ENCODE data around the gene PIWIL1. TPM values are rescaled to one million over a fixed set of nuclear protein-coding genes. Genes with fewer than 3 reads are reported as not detected.
A peak's percentile ranks its signal among the peaks of the same experiment; 100 is the strongest.

Gene PIWIL1
- total and polyA plus RNA-seq, 2 donors from 2014 or later, result 0.15 to 0.31 TPM

- no peak for DNase-seq
- intact Hi-C loops (cut with DNase I), result no loop called here
- Histone ChIP-seq H3K27ac (ENCODE audit: low read depth in 2 of 2, low read length in 2 of 2) (no peak overlapping the region), H3K9me3 (ENCODE audit: control insufficient read depth in 2 of 3, insufficient read depth in 1 of 3, low read length in 3 of 3) (no peaks in the 10 kb centered on the region), H3K9ac (ENCODE audit: low read length in 3 of 3) (no peak overlapping the region), H3K27me3 (ENCODE audit: control insufficient read depth, insufficient read depth, low read length) (peaks cover 5% of the 10 kb centered on the region), H3K4me1 (ENCODE audit: control insufficient read depth in 2 of 3, insufficient read depth in 2 of 3, low read depth in 1 of 3, low read length in 3 of 3) (no peaks in the 10 kb centered on the region), H3K4me3 (ENCODE audit: low read length in 3 of 3) (no peak overlapping the region), H3K36me3 (ENCODE audit: control insufficient read depth in 2 of 3, insufficient read depth in 3 of 3, low read length in 3 of 3) (no peaks in the 10 kb centered on the region)
- no peak for FAIRE-seq
- TF ChIP-seq, protein P1, sequence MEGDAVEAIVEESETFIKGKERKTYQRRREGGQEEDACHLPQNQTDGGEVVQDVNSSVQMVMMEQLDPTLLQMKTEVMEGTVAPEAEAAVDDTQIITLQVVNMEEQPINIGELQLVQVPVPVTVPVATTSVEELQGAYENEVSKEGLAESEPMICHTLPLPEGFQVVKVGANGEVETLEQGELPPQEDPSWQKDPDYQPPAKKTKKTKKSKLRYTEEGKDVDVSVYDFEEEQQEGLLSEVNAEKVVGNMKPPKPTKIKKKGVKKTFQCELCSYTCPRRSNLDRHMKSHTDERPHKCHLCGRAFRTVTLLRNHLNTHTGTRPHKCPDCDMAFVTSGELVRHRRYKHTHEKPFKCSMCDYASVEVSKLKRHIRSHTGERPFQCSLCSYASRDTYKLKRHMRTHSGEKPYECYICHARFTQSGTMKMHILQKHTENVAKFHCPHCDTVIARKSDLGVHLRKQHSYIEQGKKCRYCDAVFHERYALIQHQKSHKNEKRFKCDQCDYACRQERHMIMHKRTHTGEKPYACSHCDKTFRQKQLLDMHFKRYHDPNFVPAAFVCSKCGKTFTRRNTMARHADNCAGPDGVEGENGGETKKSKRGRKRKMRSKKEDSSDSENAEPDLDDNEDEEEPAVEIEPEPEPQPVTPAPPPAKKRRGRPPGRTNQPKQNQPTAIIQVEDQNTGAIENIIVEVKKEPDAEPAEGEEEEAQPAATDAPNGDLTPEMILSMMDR (IDR thresholded peaks at IDR 0.05; ENCODE audit: borderline replicate concordance, extremely low read depth, insufficient read depth), result no peak
These were observed 4.3 kb upstream of the PIWIL1 start for GRCh38 chr12:130333341-130333740.

GRCh38 chr12:130334399-130334798 is 3.3 kb upstream of the PIWIL1 start:
- Histone ChIP-seq H3K27me3 (ENCODE audit: control insufficient read depth, insufficient read depth, low read length) (peaks cover 7% of the 10 kb centered on the region), H3K4me1 (ENCODE audit: control insufficient read depth in 2 of 3, insufficient read depth in 2 of 3, low read depth in 1 of 3, low read length in 3 of 3) (no peaks in the 10 kb centered on the region), H3K9me3 (ENCODE audit: control insufficient read depth in 2 of 3, insufficient read depth in 1 of 3, low read length in 3 of 3) (no peaks in the 10 kb centered on the region), H3K27ac (ENCODE audit: low read depth in 2 of 2, low read length in 2 of 2) (no peak overlapping the region), H3K36me3 (ENCODE audit: control insufficient read depth in 2 of 3, insufficient read depth in 3 of 3, low read length in 3 of 3) (no peaks in the 10 kb centered on the region), H3K4me3 (ENCODE audit: low read length in 3 of 3) (no peak overlapping the region), H3K9ac (ENCODE audit: low read length in 3 of 3) (no peak overlapping the region)
- FAIRE-seq (no peak), DNase-seq (no peak)
- TF ChIP-seq, protein P1 (IDR thresholded peaks at IDR 0.05; ENCODE audit: borderline replicate concordance, extremely low read depth, insufficient read depth), result no peak
- intact Hi-C loops (cut with DNase I), result no loop called here

DNA sequence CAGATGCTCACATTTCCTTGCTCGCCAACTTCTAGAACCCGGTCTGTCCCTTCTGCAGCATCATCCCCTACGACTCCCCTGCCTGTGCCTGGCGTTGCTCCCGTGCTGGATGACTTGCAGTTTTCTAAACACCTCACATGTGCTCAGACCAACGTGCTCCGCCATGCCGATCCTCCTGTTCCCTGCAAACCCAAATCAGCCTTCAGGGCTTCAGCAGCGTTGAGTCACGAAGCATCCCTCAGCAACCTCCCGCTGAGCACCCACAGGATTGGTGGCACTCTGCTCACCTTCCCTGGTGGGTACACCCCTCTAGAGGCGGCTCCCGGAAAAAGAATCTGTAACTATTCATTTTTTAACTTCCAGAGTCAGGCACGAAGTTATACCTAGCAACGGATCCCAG is 2.8 kb upstream of the PIWIL1 start:
- no peak for FAIRE-seq
- Histone ChIP-seq H3K27me3 (ENCODE audit: control insufficient read depth, insufficient read depth, low read length) (peaks cover 12% of the 10 kb centered on the region), H3K36me3 (ENCODE audit: control insufficient read depth in 2 of 3, insufficient read depth in 3 of 3, low read length in 3 of 3) (no peaks in the 10 kb centered on the region), H3K9me3 (ENCODE audit: control insufficient read depth in 2 of 3, insufficient read depth in 1 of 3, low read length in 3 of 3) (no peaks in the 10 kb centered on the region), H3K27ac (ENCODE audit: low read depth in 2 of 2, low read length in 2 of 2) (no peak overlapping the region), H3K4me1 (ENCODE audit: control insufficient read depth in 2 of 3, insufficient read depth in 2 of 3, low read depth in 1 of 3, low read length in 3 of 3) (no peaks in the 10 kb centered on the region), H3K9ac (ENCODE audit: low read length in 3 of 3) (no peak overlapping the region), H3K4me3 (ENCODE audit: low read length in 3 of 3) (no peak overlapping the region)
- DNase-seq, result peak in 2 of 5 donors; percentile 26 to 29
- TF ChIP-seq, protein P1 (IDR thresholded peaks at IDR 0.05; ENCODE audit: borderline replicate concordance, extremely low read depth, insufficient read depth), result no peak
- intact Hi-C loops (cut with DNase I), result loop anchor here (5.0 kb wide), 1 partner anchor 288 kb away; no protein-coding TSS in a partner anchor
